GM21367 (cell line): ENCODE data around the gene PSMB8.

ENCODE experiments used
- ATAC-seq: cut with Tn5 transposase; IDR thresholded peaks from one replicate; pipeline ENCODE4 v1.9.1; 2021; ENCODE audit not compliant: unreplicated experiment

PSMB8 gene

DNA sequence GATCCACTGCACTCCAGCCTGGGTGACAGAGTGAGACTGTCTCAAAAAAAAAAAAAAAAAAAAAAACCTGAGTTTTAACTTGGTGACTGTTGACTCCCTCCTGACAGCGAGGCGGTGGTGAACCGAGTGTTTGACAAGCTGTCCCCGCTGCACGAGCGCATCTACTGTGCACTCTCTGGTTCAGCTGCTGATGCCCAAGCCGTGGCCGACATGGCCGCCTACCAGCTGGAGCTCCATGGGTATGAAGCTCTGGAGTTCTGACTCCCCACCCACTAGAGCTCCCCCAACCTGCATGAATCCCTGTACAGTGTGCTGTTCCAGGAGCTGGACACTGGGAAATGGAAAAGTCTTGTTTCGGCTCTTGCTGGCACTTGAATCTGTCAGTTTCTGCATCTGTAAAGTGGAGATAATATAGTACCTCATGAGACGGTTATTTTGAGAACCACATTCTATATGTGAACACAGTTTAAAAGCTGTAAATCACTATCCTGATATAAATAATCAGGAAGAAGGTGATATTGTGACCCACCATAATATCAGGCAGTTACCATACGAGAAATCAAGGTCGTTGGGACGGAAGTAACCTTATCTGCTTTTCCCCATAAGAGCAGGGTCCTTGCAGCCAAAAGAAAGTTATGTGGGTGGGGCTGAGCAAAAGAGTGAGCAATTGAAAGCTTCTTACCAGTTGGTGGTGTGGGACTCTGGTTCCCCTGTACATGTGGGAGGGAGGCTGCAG is 13.5 kb upstream of the PSMB8 start:
- no peak for ATAC-seq

DNA sequence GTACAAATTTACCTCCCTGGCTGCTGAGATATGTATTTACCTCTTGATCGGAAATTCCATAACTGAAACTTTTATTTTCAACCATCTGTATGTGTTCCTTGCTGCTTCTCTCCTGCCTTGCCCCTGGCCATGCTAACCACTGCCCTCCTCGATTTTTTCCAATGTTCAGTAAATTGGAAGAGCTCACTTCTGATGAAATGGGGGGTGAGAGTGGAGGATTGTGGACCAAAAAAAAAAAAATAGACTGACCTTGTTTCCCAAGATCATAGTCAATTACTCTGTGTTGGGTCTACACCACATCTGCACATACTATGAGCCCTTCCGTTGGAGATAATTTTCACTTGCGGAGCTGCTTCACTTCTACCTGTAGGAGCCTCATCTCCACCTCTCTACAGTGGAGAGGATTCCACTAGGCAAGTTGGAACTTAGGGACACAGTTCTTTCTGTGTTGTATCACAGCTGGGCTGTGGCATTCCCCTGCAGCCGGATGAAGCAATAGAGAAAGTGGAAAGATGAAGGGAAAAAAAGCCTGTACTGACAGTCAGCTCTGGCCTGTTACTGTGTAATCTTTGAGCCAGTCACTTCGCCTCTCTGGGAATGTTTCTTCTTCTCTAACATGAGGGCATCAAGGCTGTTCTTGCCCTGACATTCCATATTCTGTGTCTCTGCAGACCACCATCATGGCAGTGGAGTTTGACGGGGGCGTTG is 11.8 kb upstream of the PSMB8 start:
- no peak for ATAC-seq

DNA sequence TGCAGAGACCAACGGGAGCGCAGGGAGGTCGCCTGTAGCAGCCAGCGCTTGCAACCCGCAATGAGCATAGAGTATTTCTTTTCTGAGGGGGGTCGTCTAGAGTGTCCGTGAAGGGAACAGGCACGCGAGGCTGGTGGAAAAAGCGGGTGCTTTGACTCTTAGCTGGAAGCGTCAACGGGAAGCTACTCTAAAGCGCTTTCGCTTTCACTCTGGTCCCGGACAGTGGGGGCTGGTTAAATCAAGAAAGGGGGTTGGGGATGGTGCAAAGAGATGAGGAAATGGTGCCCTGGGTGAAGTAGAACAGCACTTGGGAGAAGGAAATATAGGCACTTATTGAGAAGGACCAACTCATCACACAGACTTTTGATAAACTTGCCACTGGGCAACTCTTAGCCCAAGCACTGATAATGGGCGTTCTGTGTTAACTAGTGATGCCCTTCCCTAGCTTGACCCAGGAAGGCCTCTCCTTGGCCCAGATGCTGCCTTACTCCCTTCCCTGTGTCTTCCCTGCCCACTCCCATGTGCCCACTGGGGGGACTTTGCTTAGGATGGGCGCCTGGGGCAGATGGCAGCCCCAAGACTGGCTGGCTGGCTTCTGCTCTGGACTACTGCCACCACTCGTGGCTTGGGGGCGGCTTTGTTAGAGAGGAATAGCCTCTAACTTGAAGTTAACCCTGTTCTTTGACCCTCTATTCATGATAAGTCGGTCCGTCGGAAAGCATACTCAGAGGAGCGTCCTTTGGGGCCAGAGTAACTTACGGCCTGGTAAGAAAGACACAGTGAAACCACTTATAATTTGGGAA is 10.7 kb upstream of the PSMB8 start:
- no peak for ATAC-seq

DNA sequence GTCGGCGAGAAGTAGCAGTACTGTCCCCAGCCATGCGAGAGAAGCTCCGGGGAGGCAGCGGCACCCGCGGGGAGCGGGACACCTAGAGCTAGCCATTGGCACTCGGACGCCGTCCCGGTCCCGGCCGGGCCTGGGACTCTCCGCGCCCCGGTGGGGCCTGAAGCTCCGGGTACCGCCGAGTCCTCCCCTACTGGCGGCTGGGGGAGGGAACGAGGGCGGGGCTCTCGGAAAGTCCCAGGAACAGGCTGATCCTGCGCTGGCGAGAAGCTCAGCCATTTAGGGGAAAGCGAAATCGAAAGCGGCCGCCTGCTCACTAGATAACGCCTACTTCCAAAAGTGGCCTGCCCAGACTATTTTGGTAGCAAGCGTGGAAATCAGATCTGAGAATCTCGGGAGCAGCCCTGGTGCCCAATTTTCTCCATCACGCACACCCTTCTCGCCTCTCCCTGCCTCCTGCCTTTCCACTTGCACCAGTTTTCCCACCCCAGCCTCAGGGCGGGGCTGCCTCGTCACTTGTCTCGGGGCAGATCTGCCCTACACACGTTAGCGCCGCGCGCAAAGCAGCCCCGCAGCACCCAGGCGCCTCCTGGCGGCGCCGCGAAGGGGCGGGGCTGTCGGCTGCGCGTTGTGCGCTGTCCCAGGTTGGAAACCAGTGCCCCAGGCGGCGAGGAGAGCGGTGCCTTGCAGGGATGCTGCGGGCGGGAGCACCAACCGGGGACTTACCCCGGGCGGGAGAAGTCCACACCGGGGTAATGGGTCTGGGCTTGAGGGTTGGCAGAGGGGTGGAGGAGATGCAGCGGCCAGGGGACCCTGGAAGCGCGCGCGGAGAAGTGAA is 9.9 kb upstream of the PSMB8 start, which contains the start of the genes PSMB9 and TAP1:
Gene PSMB9 (plus strand): TSS at position 652 of the 835 bp plus-strand sequence. CDS start 38 bp downstream, at position 690.
Gene TAP1 (minus strand): TSS at position 164 of the 835 bp plus-strand sequence. CDS start 68 bp downstream, at position 96.
- peak; percentile 68 for ATAC-seq

DNA sequence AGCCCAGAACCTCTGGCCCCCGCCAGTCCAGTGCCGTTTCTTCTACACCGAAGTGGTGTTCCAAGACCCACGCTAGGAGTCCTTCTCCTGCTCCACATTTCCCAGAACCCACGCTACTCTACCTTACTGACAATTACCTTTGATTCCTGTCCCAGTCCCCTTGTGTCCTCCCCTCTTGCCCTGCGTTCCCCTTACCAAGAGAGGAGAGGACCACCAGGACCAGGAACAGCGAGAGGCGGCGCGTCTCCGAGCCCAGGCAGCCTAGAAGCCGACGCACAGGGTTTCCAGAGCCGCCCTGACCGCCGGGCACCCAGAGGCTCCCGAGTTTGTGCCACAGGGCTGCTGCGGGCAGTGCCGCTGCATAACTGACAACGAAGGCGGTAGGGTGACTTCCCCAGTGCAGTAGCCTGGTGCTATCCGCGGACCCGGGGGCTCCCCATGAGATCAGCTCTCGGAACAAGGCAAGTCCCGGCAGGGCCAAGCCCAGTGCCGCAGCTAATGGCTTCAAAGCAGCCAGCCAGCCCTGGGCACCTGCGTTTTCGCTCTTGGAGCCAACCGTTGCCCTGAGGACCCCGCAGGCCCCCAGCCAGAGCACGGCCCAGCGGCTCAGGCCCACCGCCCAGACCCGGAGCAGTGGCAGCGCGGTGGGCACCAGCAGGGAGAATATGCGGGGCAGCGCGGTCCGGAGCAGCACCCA is 9.1 kb upstream of the PSMB8 start:
- ATAC-seq: peak; percentile 28

DNA sequence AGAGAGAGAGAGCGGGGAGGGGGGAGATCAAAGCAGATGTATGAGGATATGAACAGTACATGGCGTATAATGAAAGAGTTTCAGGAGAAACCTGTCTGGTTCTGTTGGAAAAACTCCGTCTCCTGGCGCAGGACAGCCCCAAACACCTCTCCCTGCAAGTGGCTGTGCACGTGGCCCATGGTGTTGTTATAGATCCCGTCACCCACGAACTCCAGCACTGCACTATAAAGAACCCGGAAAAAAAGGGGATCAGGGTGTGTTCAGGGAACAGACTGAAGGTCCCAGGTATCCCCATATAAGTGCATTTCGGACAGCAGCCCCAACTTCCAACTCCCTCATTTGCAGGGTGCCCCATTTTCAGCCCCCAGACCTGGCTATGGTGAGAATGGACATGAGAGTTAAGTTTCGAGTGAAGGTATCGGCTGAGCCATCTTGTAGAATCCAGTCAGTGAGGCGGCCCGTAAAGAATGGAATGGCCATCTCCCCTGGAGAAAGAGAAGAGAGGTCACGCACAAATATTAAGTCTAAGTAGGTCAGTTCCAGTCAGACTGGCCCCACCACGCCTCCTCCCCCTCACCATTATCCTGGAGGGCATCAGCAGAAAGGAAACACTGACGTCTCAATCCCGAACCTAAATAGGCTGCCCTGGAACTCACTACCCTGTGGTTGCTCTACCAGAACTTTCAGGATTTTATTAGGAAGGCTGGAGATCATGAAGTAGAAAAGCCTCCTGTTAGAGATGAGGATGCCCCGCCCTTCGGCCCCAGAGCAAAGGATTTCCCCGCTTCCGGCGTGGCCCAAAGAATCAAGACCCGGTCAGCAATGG is 8.4 kb upstream of the PSMB8 start:
- ATAC-seq: no peak

DNA sequence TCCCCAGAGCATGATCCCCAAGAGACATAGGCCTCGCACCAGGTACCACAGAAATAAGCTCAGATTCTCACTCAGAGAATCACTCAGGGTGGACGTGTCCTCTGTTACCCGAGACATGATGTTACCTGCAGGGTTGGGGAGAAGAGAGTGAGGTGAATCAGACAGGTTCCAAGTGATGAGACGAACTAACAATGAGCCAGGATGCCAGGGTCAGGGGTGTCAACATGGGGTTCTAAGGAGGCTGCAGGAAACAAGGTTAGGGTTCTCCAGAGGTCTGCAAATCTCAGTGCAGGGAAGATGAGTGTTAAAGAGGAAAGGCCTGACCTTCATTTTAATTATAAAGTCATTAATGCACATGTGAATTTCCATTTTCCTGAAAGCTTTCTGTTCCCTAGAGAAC is 7.2 kb upstream of the PSMB8 start:
- ATAC-seq: no peak

DNA sequence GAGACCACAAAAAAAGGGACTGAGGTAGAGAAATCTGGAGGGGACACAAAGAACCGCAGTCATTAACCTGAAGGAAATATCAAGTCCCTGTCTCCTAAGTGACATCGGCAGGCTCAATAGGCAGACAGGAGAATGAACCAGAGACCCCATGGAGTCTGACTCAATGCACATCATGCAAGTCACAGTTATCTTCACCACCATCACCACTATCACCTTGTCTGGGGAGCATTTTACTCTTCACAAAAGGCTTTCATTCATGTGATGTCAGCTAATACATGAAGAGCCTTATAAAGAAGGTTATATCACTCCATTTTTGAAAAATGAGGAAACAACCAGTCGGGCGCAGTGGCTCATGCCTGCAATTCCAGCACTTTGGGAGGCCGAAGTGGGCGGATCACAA is 5.3 kb upstream of the PSMB8 start:
- ATAC-seq: no peak

DNA sequence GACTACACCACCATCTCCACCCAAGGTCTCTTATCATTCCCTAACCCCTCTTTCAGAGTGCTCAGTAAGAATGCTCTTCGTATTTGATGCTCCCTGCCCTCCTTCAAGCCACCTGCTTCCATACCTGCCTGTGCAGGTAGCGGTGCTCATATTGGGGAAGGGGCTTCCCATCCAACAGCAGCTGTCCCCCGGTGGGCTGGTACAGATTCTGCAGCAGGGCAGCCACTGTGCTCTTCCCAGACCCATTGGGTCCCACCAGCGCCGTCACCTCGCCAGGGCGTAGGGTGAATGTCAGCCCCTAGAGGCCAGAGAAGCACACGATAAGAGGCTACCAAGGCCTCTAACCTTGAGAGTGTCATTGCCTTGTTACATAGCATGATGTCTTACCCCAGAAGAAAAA is 3.9 kb upstream of the PSMB8 start:
- ATAC-seq: no peak

DNA sequence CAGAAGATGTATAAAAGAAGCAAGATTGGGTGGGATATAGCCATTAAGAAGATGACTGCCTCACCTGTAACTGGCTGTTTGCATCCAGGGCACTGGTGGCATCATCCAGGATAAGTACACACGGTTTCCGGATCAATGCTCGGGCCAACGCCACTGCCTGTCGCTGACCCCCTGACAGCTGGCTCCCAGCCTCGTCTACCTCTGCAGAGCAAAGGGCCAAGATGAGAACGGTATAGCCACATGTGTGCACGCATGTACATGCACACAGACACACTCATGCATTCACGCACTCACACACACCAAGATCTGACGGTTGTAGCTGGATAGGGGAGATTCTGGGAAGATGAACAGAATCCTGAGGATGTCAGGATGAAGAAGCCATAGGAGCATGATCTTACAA is 3.2 kb upstream of the PSMB8 start:
- no peak for ATAC-seq

DNA sequence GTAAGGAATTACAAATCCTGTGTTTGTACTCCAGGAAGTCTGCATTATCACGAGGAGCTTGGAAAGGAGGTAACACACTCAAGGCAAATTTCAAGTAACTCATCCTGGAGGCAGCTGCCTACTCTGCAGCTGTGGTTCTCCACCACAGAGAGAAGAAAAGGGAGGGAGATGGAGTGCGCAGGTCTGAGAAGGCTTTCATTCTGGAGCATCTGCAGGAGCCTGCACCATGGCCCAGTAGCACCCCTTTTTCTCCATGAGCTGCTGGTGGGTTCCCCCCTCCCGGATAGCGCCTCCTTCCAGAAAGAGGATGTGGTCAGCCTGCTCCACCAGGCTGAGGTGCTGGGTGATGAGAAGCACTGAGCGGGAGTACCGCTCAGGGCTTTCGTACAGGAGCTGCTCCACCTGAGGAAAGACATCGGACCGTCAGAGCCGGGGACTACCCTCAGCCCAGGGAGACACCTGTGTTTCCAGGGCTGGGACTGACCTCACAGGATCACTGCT is 1.6 kb upstream of the PSMB8 start:
- no peak for ATAC-seq

DNA sequence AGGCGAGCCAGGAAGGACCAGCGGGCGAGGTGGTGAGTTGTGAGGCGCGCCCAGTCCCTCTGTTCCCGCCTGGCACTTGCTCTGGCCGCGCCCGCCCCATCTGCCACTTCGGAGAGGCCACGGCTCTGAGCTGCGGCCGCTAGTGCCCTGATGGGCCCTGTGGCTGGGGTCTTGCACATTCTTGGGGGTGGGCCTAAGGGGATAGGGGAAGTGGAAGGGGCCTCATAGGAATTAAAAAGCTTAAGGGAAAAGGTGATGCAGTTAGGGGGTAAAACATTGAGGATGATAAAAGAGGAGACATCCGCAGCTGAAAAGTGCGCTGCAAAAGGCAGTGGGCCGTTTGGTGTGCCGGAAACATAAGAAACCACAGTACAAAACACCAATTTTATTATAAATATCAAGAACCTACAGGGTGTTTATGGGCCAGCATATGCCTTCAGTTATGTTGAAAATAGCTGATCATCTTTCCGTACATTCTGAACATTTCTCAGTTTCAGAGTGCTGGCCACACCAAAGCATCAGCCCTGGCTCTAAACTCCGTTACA is 1.1 kb upstream of the PSMB8 start:
- ATAC-seq: no peak

DNA sequence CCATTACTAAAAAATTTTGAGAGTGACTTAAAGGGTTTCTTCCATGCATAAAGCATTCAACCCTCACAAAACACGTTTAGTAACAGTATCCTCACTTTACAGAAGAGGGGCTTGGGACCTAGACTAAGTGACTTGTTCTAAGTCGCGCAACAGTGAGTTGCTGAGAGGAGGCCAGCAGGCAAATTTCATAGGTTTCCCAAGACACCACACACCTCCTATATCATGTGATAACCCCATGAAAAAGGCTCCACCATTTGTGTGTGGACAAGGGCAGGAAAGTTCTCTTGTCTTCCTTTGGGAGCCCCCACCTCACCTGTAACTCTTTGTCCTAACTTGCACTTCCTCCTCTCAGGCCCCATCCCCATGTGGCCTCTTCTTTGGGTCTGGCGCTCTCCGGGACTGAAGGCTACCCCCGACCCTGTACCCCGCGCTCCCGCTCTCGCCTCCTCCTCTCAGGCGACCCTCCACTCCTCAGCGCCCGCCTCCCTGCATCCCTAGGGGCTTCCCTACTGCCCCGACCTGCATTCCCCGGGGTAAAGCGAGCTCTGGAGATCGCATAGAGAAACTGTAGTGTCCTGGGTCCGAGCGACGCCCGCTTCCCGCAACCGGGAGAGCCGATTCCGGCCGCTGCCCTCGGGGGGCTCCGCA is 392 bp downstream of the PSMB8 start:
- no peak for ATAC-seq

DNA sequence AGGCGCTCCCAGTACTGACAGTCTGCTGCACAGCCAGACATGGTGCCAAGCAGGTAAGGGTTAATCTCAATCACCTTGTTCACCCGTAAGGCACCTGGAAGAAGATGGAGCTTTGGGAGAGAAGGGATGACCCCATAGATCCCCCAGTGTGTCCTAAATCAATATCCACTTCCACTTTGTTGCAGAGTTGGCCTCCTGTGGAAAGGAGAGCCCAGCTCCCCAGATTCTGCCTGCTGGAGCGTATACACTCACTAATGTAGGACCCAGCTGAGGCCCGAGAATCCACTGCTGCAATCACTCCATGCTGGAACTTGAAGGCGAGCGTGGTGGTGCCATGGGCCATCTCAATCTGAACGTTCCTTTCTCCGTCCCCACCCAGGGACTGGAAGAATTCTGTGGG is 1.2 kb downstream of the PSMB8 start:
- ATAC-seq: no peak

DNA sequence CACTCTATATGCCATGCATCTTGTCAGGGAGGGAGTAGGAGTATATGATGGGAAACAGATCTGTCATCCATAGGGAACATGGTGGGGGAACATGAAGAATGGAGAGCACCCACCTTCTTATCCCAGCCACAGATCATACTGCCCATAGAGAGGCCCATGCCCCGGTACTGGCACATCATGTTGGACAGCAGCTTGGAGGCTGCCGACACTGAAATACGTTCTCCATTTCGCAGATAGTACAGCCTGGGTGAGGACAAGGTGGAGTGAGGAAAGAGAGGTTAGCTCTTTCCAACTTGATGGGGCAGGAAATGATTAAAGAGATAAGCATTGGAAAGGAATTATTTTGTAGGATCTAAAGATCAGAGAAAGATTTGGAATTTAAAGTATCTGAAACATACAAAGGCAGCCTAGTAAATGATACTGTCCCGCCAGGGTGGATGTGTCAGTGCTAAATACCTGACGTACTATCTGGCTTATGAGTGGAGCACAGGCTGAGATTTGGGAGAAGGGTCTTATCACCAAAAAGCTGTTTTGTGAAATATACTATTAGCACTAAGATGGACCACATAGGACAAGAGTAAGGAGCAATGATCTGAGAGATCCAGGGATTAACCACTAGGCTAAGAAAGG is 1.7 kb downstream of the PSMB8 start:
- ATAC-seq: no peak

DNA sequence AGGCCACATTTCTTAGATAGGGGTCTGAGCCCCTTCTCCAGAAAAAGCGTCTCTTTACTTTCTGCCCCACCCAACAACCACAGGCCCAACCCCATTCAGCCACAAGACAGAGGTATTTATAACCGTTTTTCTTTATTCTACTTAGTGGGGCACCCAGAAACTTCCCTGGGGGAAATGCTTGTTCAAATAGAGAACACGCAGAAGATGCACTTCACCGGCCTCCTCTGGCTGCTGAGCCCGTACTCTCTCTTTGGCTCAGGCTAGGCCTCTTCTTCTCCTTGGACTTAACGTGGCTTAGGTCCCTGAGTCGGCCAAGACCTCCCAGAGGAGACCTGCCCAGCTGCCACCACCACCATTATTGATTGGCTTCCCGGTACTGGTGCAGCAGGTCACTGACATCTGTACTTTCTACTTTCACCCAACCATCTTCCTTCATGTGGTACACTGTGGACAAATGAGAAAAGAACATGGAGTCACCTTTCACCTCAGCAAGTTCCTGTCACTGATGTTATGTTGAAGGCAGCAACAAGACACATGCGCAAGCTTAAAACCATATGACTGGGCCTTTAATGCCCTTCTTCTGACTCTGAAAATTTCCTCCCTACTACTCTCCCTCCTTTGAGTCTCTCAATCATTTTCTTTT is 3.1 kb downstream of the PSMB8 start:
- no peak for ATAC-seq

DNA sequence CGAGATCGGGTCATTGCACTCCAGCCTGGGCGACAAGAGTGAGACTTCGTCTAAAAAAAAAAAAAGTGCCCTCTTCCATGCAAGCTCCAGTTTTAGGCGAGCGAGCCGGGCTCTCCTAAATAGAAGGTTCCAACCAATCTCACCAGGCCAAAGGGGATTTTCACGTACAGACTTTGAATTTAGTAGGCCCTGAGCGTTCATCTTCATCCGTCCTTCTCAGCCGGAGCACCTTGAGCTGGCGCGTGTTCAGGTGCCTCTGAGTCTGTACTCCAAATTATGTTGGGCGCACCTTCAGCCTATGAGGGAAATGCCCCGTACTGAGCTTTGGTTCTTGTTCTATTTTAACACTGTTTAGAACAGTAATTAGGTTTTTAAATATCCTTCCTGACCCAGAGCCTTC is 4.5 kb downstream of the PSMB8 start:
- ATAC-seq: no peak
